HG02885 (cell line): ENCODE results near the gene ZBTB16.

Experiments
- ATAC-seq: cut with Tn5 transposase; IDR thresholded peaks from one replicate; pipeline ENCODE4 v1.9.1; 2021; ENCODE audit warnings: mild to moderate bottlenecking; ENCODE audit not compliant: unreplicated experiment, poor library complexity

Gene ZBTB16

GRCh38 chr11:114063149-114063828, 3.8 kb downstream of the ZBTB16 start:
- ATAC-seq, result no peak

GRCh38 chr11:114063829-114064201, 4.3 kb downstream of the ZBTB16 start:
- no peak for ATAC-seq

- no peak for ATAC-seq
Observed at GRCh38 chr11:114064216-114064615, 4.7 kb downstream of the ZBTB16 start.

GRCh38 chr11:114065094-114065493, 5.6 kb downstream of the ZBTB16 start:
- ATAC-seq, result no peak

- no peak for ATAC-seq
Observed at GRCh38 chr11:114066046-114066648, 6.6 kb downstream of the ZBTB16 start.

- no peak for ATAC-seq
Observed at GRCh38 chr11:114068327-114068726, 8.8 kb downstream of the ZBTB16 start.

GRCh38 chr11:114070464-114071139, 11.1 kb downstream of the ZBTB16 start:
- ATAC-seq, result no peak

- ATAC-seq, result no peak
Observed at GRCh38 chr11:114073007-114073827, 13.7 kb downstream of the ZBTB16 start.

GRCh38 chr11:114073828-114074381, 14.4 kb downstream of the ZBTB16 start:
- no peak for ATAC-seq

GRCh38 chr11:114074546-114075343, 15.2 kb downstream of the ZBTB16 start:
- no peak for ATAC-seq

- ATAC-seq, result no peak
Observed at GRCh38 chr11:114075344-114075610, 15.8 kb downstream of the ZBTB16 start.

GRCh38 chr11:114075891-114076441, 16.5 kb downstream of the ZBTB16 start:
- no peak for ATAC-seq

GRCh38 chr11:114076921-114077331, 17.4 kb downstream of the ZBTB16 start:
- no peak for ATAC-seq

GRCh38 chr11:114077482-114078305, 18.2 kb downstream of the ZBTB16 start:
- no peak for ATAC-seq

- ATAC-seq, result no peak
Observed at GRCh38 chr11:114078423-114078822, 18.9 kb downstream of the ZBTB16 start.

GRCh38 chr11:114079511-114080065, 20.1 kb downstream of the ZBTB16 start:
- no peak for ATAC-seq

GRCh38 chr11:114080219-114080618, 20.7 kb downstream of the ZBTB16 start:
- no peak for ATAC-seq

GRCh38 chr11:114080769-114081168, 21.3 kb downstream of the ZBTB16 start:
- no peak for ATAC-seq
